ENCODE measurements around the gene PDIA3. TPM values are rescaled to one million over a fixed set of nuclear protein-coding genes. Genes with fewer than 3 reads are reported as not detected.

PDIA3 gene
- total RNA-seq, 1 experiment from 2014 or later, result 630 TPM

GRCh38 chr15:43777267-43777914, 31.2 kb downstream of the PDIA3 start:
- Mint-ChIP-seq H3K9me3 (ENCODE audit: unreplicated experiment) (no peaks in the 10 kb centered on the region), H3K36me3 (ENCODE audit: insufficient read depth, unreplicated experiment) (peaks cover 29% of the 10 kb centered on the region), H3K4me3 (ENCODE audit: unreplicated experiment) (peak overlapping the region; percentile 85), H3K27ac (ENCODE audit: low read depth, unreplicated experiment) (peak overlapping the region; percentile 89), H3K27me3 (ENCODE audit: insufficient read depth, unreplicated experiment) (no peaks in the 10 kb centered on the region), H3K4me1 (ENCODE audit: insufficient read depth, unreplicated experiment) (peaks cover 12% of the 10 kb centered on the region)
- BruUV-seq (replicated peaks), result TSS peak; percentile 5
- ChIA-PET CTCF (interaction anchor here (0.6 to 4.5 kb wide), 11 partner anchors 9 to 512 kb away, joined by 3 to 40 read pairs (median 4); partner anchors contain the start of gene SERF2), POLR2A (interaction anchor here (1.0 to 7.9 kb wide), 13 partner anchors 8 to 336 kb away, joined by 3 to 162 read pairs (median 8); partner anchors contain the start of genes HYPK, MFAP1, PDIA3 and SERF2)
- DNase-seq (ENCODE audit: unreplicated experiment), result peak; percentile 79
- intact Hi-C loops (cut with micrococcal nuclease), result loop anchor here (1.0 kb wide), 1 partner anchor 336 kb away; no protein-coding TSS in a partner anchor
- peak; percentile 89 for TF ChIP-seq CTCF (IDR thresholded peaks at IDR 0.05; ENCODE audit: unreplicated experiment)

GRCh38 chr15:43779016-43779415, 32.8 kb downstream of the PDIA3 start:
- Mint-ChIP-seq H3K9me3 (ENCODE audit: unreplicated experiment) (no peaks in the 10 kb centered on the region), H3K4me1 (ENCODE audit: insufficient read depth, unreplicated experiment) (peaks cover 12% of the 10 kb centered on the region), H3K36me3 (ENCODE audit: insufficient read depth, unreplicated experiment) (peaks cover 14% of the 10 kb centered on the region), H3K27ac (ENCODE audit: low read depth, unreplicated experiment) (no peak overlapping the region), H3K4me3 (ENCODE audit: unreplicated experiment) (no peak overlapping the region), H3K27me3 (ENCODE audit: insufficient read depth, unreplicated experiment) (no peaks in the 10 kb centered on the region)
- no peak for DNase-seq (ENCODE audit: unreplicated experiment)
- BruUV-seq (replicated peaks), result no TSS peak
- no peak for TF ChIP-seq CTCF (IDR thresholded peaks at IDR 0.05; ENCODE audit: unreplicated experiment)
- ChIA-PET CTCF (interaction anchor here (0.5 to 1.3 kb wide), 3 partner anchors 9 to 1384 kb away, joined by 3 read pairs; no protein-coding TSS in a partner anchor), POLR2A (interaction anchor here (0.7 to 7.9 kb wide), 2 partner anchors 15 to 114 kb away, joined by 5 to 162 read pairs; partner anchors contain the start of genes HYPK, SERF2 and SERINC4)
- intact Hi-C loops (cut with micrococcal nuclease), result no loop called here

GRCh38 chr15:43789409-43789808, 43.2 kb downstream of the PDIA3 start:
- no peak for DNase-seq (ENCODE audit: unreplicated experiment)
- H3K27me3 Mint-ChIP-seq (ENCODE audit: insufficient read depth, unreplicated experiment), result no peaks in the 10 kb centered on the region
- CTCF ChIA-PET, result interaction anchor here (0.8 to 6.8 kb wide), 3 partner anchors 8 to 19 kb away, joined by 3 to 40 read pairs (median 3); partner anchors contain the start of gene ELL3
- intact Hi-C loops (cut with micrococcal nuclease), result no loop called here
- H3K36me3 Mint-ChIP-seq (ENCODE audit: insufficient read depth, unreplicated experiment), result peaks cover 21% of the 10 kb centered on the region
- no TSS peak for BruUV-seq (replicated peaks)
- H3K27ac Mint-ChIP-seq (ENCODE audit: low read depth, unreplicated experiment), result peak overlapping the region; percentile 41
- no peak for TF ChIP-seq CTCF (IDR thresholded peaks at IDR 0.05; ENCODE audit: unreplicated experiment)
- peaks cover 6% of the 10 kb centered on the region for H3K4me1 Mint-ChIP-seq (ENCODE audit: insufficient read depth, unreplicated experiment)
- no peak overlapping the region for H3K4me3 Mint-ChIP-seq (ENCODE audit: unreplicated experiment)
- POLR2A ChIA-PET, result interaction anchor here (1.6 to 13.7 kb wide), 3 partner anchors 12 to 35 kb away, joined by 4 to 162 read pairs (median 42); partner anchors contain the start of genes ELL3, HYPK, MFAP1 and SERINC4
- H3K9me3 Mint-ChIP-seq (ENCODE audit: unreplicated experiment), result no peaks in the 10 kb centered on the region

GRCh38 chr15:43791993-43792760, 45.9 kb downstream of the PDIA3 start, which contains the start of gene SERF2:
TSS of gene SERF2 (plus strand) at chr15:43792320. CDS start at chr15:43792377, 57 bp downstream.
- POLR2A ChIA-PET, result interaction anchor here (0.5 to 13.7 kb wide), 14 partner anchors 9 to 635 kb away, joined by 3 to 162 read pairs (median 4); partner anchors contain the start of genes CTDSPL2, ELL3, HYPK and MFAP1
- TSS peak; percentile 53 for BruUV-seq (replicated peaks)
- intact Hi-C loops (cut with micrococcal nuclease), result no loop called here
- no peaks in the 10 kb centered on the region for H3K27me3 Mint-ChIP-seq (ENCODE audit: insufficient read depth, unreplicated experiment)
- peak; percentile 99 for DNase-seq (ENCODE audit: unreplicated experiment)
- peaks cover 48% of the 10 kb centered on the region for H3K36me3 Mint-ChIP-seq (ENCODE audit: insufficient read depth, unreplicated experiment)
- peaks cover 14% of the 10 kb centered on the region for H3K4me1 Mint-ChIP-seq (ENCODE audit: insufficient read depth, unreplicated experiment)
- no peaks in the 10 kb centered on the region for H3K9me3 Mint-ChIP-seq (ENCODE audit: unreplicated experiment)
- TF ChIP-seq CTCF (IDR thresholded peaks at IDR 0.05; ENCODE audit: unreplicated experiment), result no peak
- peak within 1 kb of the TSS; percentile 94 for H3K27ac Mint-ChIP-seq (ENCODE audit: low read depth, unreplicated experiment)
- H3K4me3 Mint-ChIP-seq (ENCODE audit: unreplicated experiment), result peak within 1 kb of the TSS; percentile 95
- CTCF ChIA-PET, result interaction anchor here (0.7 to 6.8 kb wide), 2 partner anchors 16 to 45 kb away, joined by 3 to 40 read pairs; partner anchors contain the start of gene ELL3

All from MCF 10A (cell line).